HL-60 (cell line): ENCODE data around the gene CAMKK2.

Experiments used
- CTCF ChIP-seq: IDR thresholded peaks from one replicate; pipeline ENCODE4 v1.5.1; 2011; ENCODE audit warnings: low read length, control low read depth, inconsistent platforms; ENCODE audit not compliant: insufficient read depth
- POLR2AphosphoS5 ChIP-seq: IDR thresholded peaks from 2 replicates; pipeline ENCODE4 v1.6.1; 2012; ENCODE audit warnings: low read depth

- TF ChIP-seq CTCF (no peak), POLR2AphosphoS5 (no peak)
These were observed 19.1 kb downstream of the CAMKK2 start for GRCh38 chr12:121277374-121277759.
